ENCODE results near the gene CUL2. TPM values are rescaled to one million over a fixed set of nuclear protein-coding genes. Genes with fewer than 3 reads are reported as not detected.

Gene CUL2
- polyA plus RNA-seq, 1 of the 3 experiments (the other 2 are of a cell fraction): 13.1 TPM

- WGBS (ENCODE audit: low lambda C conversion rate): 85% methylated on average over 4 of the region's 4 CpGs
- CTCF ChIA-PET: no interaction called here
Observed at GRCh38 chr10:35130663-35131062, 40.5 kb upstream of the CUL2 start.

DNA sequence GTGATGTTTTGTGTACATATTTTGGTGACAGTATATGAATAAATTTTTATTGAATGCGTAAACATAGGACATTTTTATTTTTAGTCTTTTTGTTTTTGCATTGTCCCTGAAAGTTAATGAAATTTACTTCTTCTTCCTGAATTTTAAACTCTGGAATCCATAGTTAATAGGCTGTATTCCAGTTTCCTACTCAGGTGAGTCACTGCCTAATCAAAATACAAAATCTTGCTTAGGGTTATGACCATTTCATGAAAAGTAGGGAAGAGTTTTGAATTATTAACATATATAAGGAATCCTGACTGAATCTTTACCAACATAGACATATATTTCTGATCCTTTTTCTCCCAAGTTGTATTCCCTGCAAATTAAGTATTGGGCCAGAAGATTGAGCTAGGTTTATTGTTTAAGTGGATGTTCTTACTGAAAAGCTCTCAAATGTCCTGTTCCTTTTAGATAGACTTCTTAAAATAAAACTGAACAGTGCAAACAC, 39.1 kb upstream of the CUL2 start:
- Histone ChIP-seq H3K9ac (no peak overlapping the region), H3K79me2 (ENCODE audit: insufficient read depth) (peaks cover 43% of the 10 kb centered on the region), H3K9me2 (no peaks in the 10 kb centered on the region), H3K36me3 (replicated peaks in 1 of 2; ENCODE audit: control insufficient read depth in 1 of 2, insufficient read depth in 2 of 2, low read length in 1 of 2) (no peaks in the 10 kb centered on the region), H2AFZ (ENCODE audit: low read depth) (no peak overlapping the region), H3K9me3 (no peaks in the 10 kb centered on the region), H3K4me3 (ENCODE audit: low read depth in 2 of 2, low read length in 1 of 2) (peak overlapping the region in 1 of 2 experiments; percentile 95; a peak in 1 of 4 replicates), H3F3A (replicated peaks; ENCODE audit: insufficient read depth) (peaks cover 16% of the 10 kb centered on the region), H4K20me1 (ENCODE audit: insufficient read depth) (no peaks in the 10 kb centered on the region), H3K4me2 (peak overlapping the region; percentile 90; the same call in 1 of the 2 replicates), H3K27ac (ENCODE audit: low read depth in 2 of 2, low read length in 1 of 2) (peak overlapping the region in 1 of 2 experiments; percentile 29; a peak in 1 of 4 replicates), H3K27me3 (ENCODE audit: insufficient read depth) (no peaks in the 10 kb centered on the region), H3K4me1 (ENCODE audit: control insufficient read depth in 1 of 2, insufficient read depth in 2 of 2, low read depth in 1 of 2, low read length in 1 of 2) (peaks cover 0 to 24% of the 10 kb centered on the region in 2 experiments; a peak in 3 of 4 replicates)
- TF ChIP-seq ZBTB33 (IDR thresholded peaks at IDR 0.05; ENCODE audit: borderline replicate concordance, low read depth): no peak
- no peak for DNase-seq
- POLR2A ChIA-PET: no interaction called here
- CTCF ChIA-PET: interaction anchor here (1.1 kb wide), 1 partner anchor 67 kb away, joined by 4 read pairs; no protein-coding TSS in a partner anchor
- 89% methylated on average over 1 of the region's 1 CpG for WGBS (ENCODE audit: low lambda C conversion rate)

More at GRCh38 chr10:35130663-35131062, 40.5 kb upstream of the CUL2 start:
- Histone ChIP-seq H3K36me3 (replicated peaks in 1 of 2; ENCODE audit: control insufficient read depth in 1 of 2, insufficient read depth in 2 of 2, low read length in 1 of 2) (no peaks in the 10 kb centered on the region), H2AFZ (ENCODE audit: low read depth) (no peak overlapping the region), H3K27me3 (ENCODE audit: insufficient read depth) (no peaks in the 10 kb centered on the region), H3K4me1 (ENCODE audit: control insufficient read depth in 1 of 2, insufficient read depth in 2 of 2, low read depth in 1 of 2, low read length in 1 of 2) (peaks cover 0 to 24% of the 10 kb centered on the region in 2 experiments; a peak in 3 of 4 replicates), H3K9me2 (no peaks in the 10 kb centered on the region), H4K20me1 (ENCODE audit: insufficient read depth) (no peaks in the 10 kb centered on the region), H3K9ac (no peak overlapping the region), H3K79me2 (ENCODE audit: insufficient read depth) (peaks cover 51% of the 10 kb centered on the region), H3K4me3 (ENCODE audit: low read depth in 2 of 2, low read length in 1 of 2) (no peak overlapping the region), H3F3A (replicated peaks; ENCODE audit: insufficient read depth) (peaks cover 16% of the 10 kb centered on the region), H3K9me3 (no peaks in the 10 kb centered on the region), H3K4me2 (no peak overlapping the region), H3K27ac (ENCODE audit: low read depth in 2 of 2, low read length in 1 of 2) (no peak overlapping the region)
- no peak for DNase-seq
- POLR2A ChIA-PET: no interaction called here
- TF ChIP-seq EZH2phosphoT487 (IDR thresholded peaks at IDR 0.05; ENCODE audit: borderline replicate concordance, low read depth): no peak

GRCh38 chr10:35127289-35127891, 37.2 kb upstream of the CUL2 start:
- H3K9me3 ChIP-seq: no peaks in the 10 kb centered on the region
- peaks cover 0 to 24% of the 10 kb centered on the region in 2 experiments; a peak in 3 of 4 replicates for H3K4me1 ChIP-seq (ENCODE audit: control insufficient read depth in 1 of 2, insufficient read depth in 2 of 2, low read depth in 1 of 2, low read length in 1 of 2)
- peaks cover 16% of the 10 kb centered on the region for H3F3A ChIP-seq (replicated peaks; ENCODE audit: insufficient read depth)
- H3K27ac ChIP-seq (ENCODE audit: low read depth in 2 of 2, low read length in 1 of 2): peak overlapping the region; percentile 94 to 99
- no peaks in the 10 kb centered on the region for H3K36me3 ChIP-seq (replicated peaks in 1 of 2; ENCODE audit: control insufficient read depth in 1 of 2, insufficient read depth in 2 of 2, low read length in 1 of 2)
- DNase-seq: peak; percentile 54
- TF ChIP-seq TCF12 (IDR thresholded peaks at IDR 0.05) (no peak), FOXJ3 (CRISPR knock-in tag; IDR thresholded peaks at IDR 0.05) (no peak), SIN3A (IDR thresholded peaks at IDR 0.05; ENCODE audit: borderline replicate concordance, low read depth, low read length) (no peak), MEF2A (IDR thresholded peaks at IDR 0.05; ENCODE audit: borderline replicate concordance, low read depth) (no peak)
- H3K79me2 ChIP-seq (ENCODE audit: insufficient read depth): peaks cover 40% of the 10 kb centered on the region
- CTCF ChIA-PET: interaction anchor here (0.7 to 4.0 kb wide), 16 partner anchors 8 to 1652 kb away, joined by 3 to 31 read pairs (median 5); no protein-coding TSS in a partner anchor
- 1% methylated on average over 41 of the region's 56 CpGs for WGBS (ENCODE audit: low lambda C conversion rate)
- H2AFZ ChIP-seq (ENCODE audit: low read depth): peak overlapping the region; percentile 35; the same call in 1 of the 2 replicates
- H4K20me1 ChIP-seq (ENCODE audit: insufficient read depth): no peaks in the 10 kb centered on the region
- no peaks in the 10 kb centered on the region for H3K9me2 ChIP-seq
- POLR2A ChIA-PET: interaction anchor here (3.9 kb wide), 1 partner anchor 68 kb away, joined by 34 read pairs; no protein-coding TSS in a partner anchor
- H3K27me3 ChIP-seq (ENCODE audit: insufficient read depth): no peaks in the 10 kb centered on the region
- peak overlapping the region; percentile 99 for H3K9ac ChIP-seq
- peak overlapping the region; percentile 80 to 95 for H3K4me3 ChIP-seq (ENCODE audit: low read depth in 2 of 2, low read length in 1 of 2)
- H3K4me2 ChIP-seq: peak overlapping the region; percentile 90

Measured in SK-N-SH (cell line).